GM23338 (cell line): Measurements from ENCODE around the gene SCAF4. TPM values are rescaled to one million over a fixed set of nuclear protein-coding genes. Genes with fewer than 3 reads are reported as not detected.

Source experiments
- ATAC-seq: fragments of 200-7000 bp; cut with Tn5 transposase; 3 replicates; pipeline ENCODE4 v1.9.1; 2020
- DNase-seq: peaks from one replicate; pipeline ENCODE4 v3.0.0-alpha.2; 2015; ENCODE audit warnings: low spot score
- H2AFZ ChIP-seq: fragments of 200-600 bp; sonication (generic); 2 replicates; pipeline ENCODE4 v1.8.0; 2016; ENCODE audit warnings: antibody characterized with exemption, mild to moderate bottlenecking, moderate library complexity
- H3F3A ChIP-seq: fragments of 200-600 bp; sonication (generic); replicated peaks from 2 replicates; pipeline ENCODE4 v1.8.0; 2017; ENCODE audit warnings: antibody characterized with exemption, mixed run types, low read depth
- H3K27ac ChIP-seq: fragments of 200-600 bp; sonication (generic); 2 replicates; pipeline ENCODE4 v1.6.1; 2016; ENCODE audit warnings: low read depth
- H3K27me3 ChIP-seq: fragments of 200-600 bp; sonication (generic); 2 replicates; pipeline ENCODE4 v1.8.0; 2016; ENCODE audit warnings: mild to moderate bottlenecking, mixed run types, moderate library complexity; ENCODE audit not compliant: insufficient read depth
- H3K36me3 ChIP-seq: fragments of 200-600 bp; sonication (generic); 2 replicates; pipeline ENCODE4 v1.8.0; 2016; ENCODE audit warnings: mild to moderate bottlenecking; ENCODE audit not compliant: insufficient read depth
- H3K4me1 ChIP-seq: fragments of 200-600 bp; sonication (generic); 2 replicates; pipeline ENCODE4 v1.8.0; 2016; ENCODE audit warnings: mild to moderate bottlenecking, moderate library complexity; ENCODE audit not compliant: insufficient read depth
- H3K4me2 ChIP-seq: fragments of 200-600 bp; sonication (generic); 2 replicates; pipeline ENCODE4 v1.7.1; 2017; ENCODE audit warnings: mixed run types
- H3K4me3 ChIP-seq: fragments of 200-600 bp; sonication (generic); 2 replicates; pipeline ENCODE4 v1.6.1; 2016; ENCODE audit warnings: mixed run types
- H3K79me2 ChIP-seq: fragments of 200-600 bp; sonication (generic); replicated peaks from 2 replicates; pipeline ENCODE4 v1.8.0; 2017; ENCODE audit warnings: mild to moderate bottlenecking; ENCODE audit not compliant: insufficient read depth
- H3K9me2 ChIP-seq: fragments of 200-600 bp; sonication (generic); 2 replicates; pipeline ENCODE4 v1.8.0; 2017; ENCODE audit not compliant: insufficient read depth
- H4K20me1 ChIP-seq: fragments of 200-600 bp; sonication (generic); replicated peaks from 2 replicates; pipeline ENCODE4 v1.8.0; 2017; ENCODE audit warnings: mild to moderate bottlenecking; ENCODE audit not compliant: insufficient read depth
- H3K27ac Mint-ChIP-seq: 2 replicates; pipeline ENCODE4 v1.8.0; 2020; ENCODE audit warnings: inconsistent platforms, mild to moderate bottlenecking, moderate library complexity, mixed read lengths
- H3K27me3 Mint-ChIP-seq: 3 replicates; pipeline ENCODE4 v1.8.0; 2022; ENCODE audit warnings: low read depth, mild to moderate bottlenecking, moderate library complexity, mixed read lengths, inconsistent platforms; ENCODE audit not compliant: insufficient read depth, poor library complexity
- H3K36me3 Mint-ChIP-seq: 3 replicates; pipeline ENCODE4 v1.8.0; 2021; ENCODE audit warnings: low read depth, mild to moderate bottlenecking, inconsistent platforms, moderate library complexity, mixed read lengths
- H3K4me1 Mint-ChIP-seq: 3 replicates; pipeline ENCODE4 v1.8.0; 2020; ENCODE audit warnings: mild to moderate bottlenecking, inconsistent platforms, mixed read lengths
- H3K4me3 Mint-ChIP-seq: 3 replicates; pipeline ENCODE4 v1.8.0; 2021; ENCODE audit warnings: moderate library complexity, mild to moderate bottlenecking, inconsistent platforms, mixed read lengths
- H3K9me3 Mint-ChIP-seq: 3 replicates; pipeline ENCODE4 v1.8.0; 2020; ENCODE audit warnings: moderate library complexity, mild to moderate bottlenecking, inconsistent platforms, mixed read lengths
- CREB1 ChIP-seq: fragments of 250-450 bp; sonication (Bioruptor Pico); IDR thresholded peaks from 2 replicates; pipeline ENCODE4 v1.5.0; 2020; ENCODE audit warnings: low read depth, mild to moderate bottlenecking, moderate library complexity
- ETS1 ChIP-seq: IDR thresholded peaks from 2 replicates; pipeline ENCODE4 v1.6.1; 2016; ENCODE audit warnings: antibody characterized with exemption
- EZH2 ChIP-seq: fragments of 200-600 bp; sonication (generic); IDR thresholded peaks from one replicate; pipeline ENCODE4 v1.8.0; 2017; ENCODE audit warnings: antibody characterized with exemption, mild to moderate bottlenecking, low read depth; ENCODE audit not compliant: unreplicated experiment
- JUNB ChIP-seq: IDR thresholded peaks from one replicate; pipeline ENCODE4 v1.6.1; 2016; ENCODE audit warnings: antibody characterized with exemption; ENCODE audit not compliant: unreplicated experiment
- NANOG ChIP-seq: IDR thresholded peaks from 2 replicates; pipeline ENCODE4 v1.6.1; 2016; ENCODE audit warnings: antibody characterized with exemption, borderline replicate concordance
- POLR2AphosphoS5 ChIP-seq: IDR thresholded peaks from 2 replicates; pipeline ENCODE4 v1.6.1; 2016; ENCODE audit warnings: antibody characterized with exemption, low read depth
- STAT1 ChIP-seq: IDR thresholded peaks from one replicate; pipeline ENCODE4 v1.6.1; 2016; ENCODE audit warnings: antibody characterized with exemption; ENCODE audit not compliant: unreplicated experiment
- ZNF114 ChIP-seq: fragments of 250-450 bp; sonication (Bioruptor Pico); IDR thresholded peaks from 2 replicates; pipeline ENCODE4 v1.5.0; 2020; ENCODE audit warnings: mild to moderate bottlenecking, moderate library complexity
- ZNF331 ChIP-seq: fragments of 250-450 bp; sonication (Bioruptor Pico); IDR thresholded peaks from 2 replicates; pipeline ENCODE4 v1.5.0; 2020; ENCODE audit warnings: low read depth, mild to moderate bottlenecking, moderate library complexity
- ZNF462 ChIP-seq: fragments of 250-450 bp; sonication (Bioruptor Pico); IDR thresholded peaks from 2 replicates; pipeline ENCODE4 v1.5.0; 2020; ENCODE audit warnings: mild to moderate bottlenecking, moderate library complexity
- polyA plus RNA-seq: library from polyadenylated mRNA; unstranded; fragments of >200 nt; fragmentation: Nextera tagmentation; extraction: Ambion mirVana; gene quantifications from 2 replicates; pipeline ENCODE4 v1.2.1, GENCODE V29; 2016
- total RNA-seq: library from RNA; depleted of rRNA; stranded (reverse); fragments of >200 nt; shearing (Covaris generic); gene quantifications from 2 replicates; pipeline ENCODE4 v1.2.3, GENCODE V29; 2014
- TF ChIP-seq, protein P1 (sequence below): IDR thresholded peaks from one replicate; pipeline ENCODE4 v1.6.1; 2018; ENCODE audit warnings: antibody characterized with exemption; ENCODE audit not compliant: unreplicated experiment
- TF ChIP-seq, protein P2 (sequence below), 2 experiments: fragments of 200-600 bp in 1 of 2; sonication (generic) in 1 of 2; conservative IDR thresholded peaks; 2 replicates each; pipeline versions ENCODE4 v1.5.1 to v1.6.1; 2016 to 2017; ENCODE audit warnings: antibody characterized with exemption in 2 of 2, low read depth in 2 of 2, mild to moderate bottlenecking in 2 of 2, moderate library complexity in 1 of 2

Gene SCAF4
- total and polyA plus RNA-seq, 2 experiments from 2014 or later: 29.7 to 45.8 TPM

DNA sequence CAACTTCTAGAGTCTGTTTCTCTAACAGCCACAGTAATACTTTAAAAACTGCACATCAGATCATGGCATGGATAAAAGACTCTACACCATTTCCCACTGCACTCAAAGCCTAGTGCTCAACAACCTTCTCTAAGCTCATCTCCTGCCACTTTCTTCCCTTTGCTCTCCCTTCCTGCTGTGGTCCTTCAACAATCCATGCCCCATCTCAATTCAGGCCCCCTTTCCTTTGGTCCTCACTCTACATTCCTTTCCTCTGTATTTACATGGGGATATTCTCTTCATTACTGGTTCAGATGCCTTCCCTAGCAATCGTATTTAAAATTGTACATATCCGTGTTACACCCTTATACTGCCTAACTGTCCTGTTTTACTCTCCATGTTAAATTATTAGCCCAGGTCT is 53.4 kb downstream of the SCAF4 start (continued):
- TF ChIP-seq ZNF462 (no peak), POLR2AphosphoS5 (no peak), STAT1 (no peak), NANOG (no peak), EZH2 (no peak), ZNF331 (CRISPR knock-in tag) (no peak)

GRCh38 chr21:31677047-31677446 is 54.9 kb downstream of the SCAF4 start:
- Histone ChIP-seq H3K79me2 (peaks cover 10% of the 10 kb centered on the region), H3K9me2 (no peaks in the 10 kb centered on the region), H3F3A (no peaks in the 10 kb centered on the region), H3K4me1 (no peaks in the 10 kb centered on the region), H2AFZ (no peak overlapping the region), H3K27me3 (no peaks in the 10 kb centered on the region), H3K27ac (no peak overlapping the region), H3K4me3 (no peak overlapping the region), H4K20me1 (peaks cover 5% of the 10 kb centered on the region; the same call in 1 of the 2 replicates), H3K4me2 (no peak overlapping the region), H3K36me3 (no peaks in the 10 kb centered on the region)
- no peak for TF ChIP-seq ETS1
- no peak for TF ChIP-seq ZNF331 (CRISPR knock-in tag)
- TF ChIP-seq STAT1: no peak
- TF ChIP-seq, protein P1, sequence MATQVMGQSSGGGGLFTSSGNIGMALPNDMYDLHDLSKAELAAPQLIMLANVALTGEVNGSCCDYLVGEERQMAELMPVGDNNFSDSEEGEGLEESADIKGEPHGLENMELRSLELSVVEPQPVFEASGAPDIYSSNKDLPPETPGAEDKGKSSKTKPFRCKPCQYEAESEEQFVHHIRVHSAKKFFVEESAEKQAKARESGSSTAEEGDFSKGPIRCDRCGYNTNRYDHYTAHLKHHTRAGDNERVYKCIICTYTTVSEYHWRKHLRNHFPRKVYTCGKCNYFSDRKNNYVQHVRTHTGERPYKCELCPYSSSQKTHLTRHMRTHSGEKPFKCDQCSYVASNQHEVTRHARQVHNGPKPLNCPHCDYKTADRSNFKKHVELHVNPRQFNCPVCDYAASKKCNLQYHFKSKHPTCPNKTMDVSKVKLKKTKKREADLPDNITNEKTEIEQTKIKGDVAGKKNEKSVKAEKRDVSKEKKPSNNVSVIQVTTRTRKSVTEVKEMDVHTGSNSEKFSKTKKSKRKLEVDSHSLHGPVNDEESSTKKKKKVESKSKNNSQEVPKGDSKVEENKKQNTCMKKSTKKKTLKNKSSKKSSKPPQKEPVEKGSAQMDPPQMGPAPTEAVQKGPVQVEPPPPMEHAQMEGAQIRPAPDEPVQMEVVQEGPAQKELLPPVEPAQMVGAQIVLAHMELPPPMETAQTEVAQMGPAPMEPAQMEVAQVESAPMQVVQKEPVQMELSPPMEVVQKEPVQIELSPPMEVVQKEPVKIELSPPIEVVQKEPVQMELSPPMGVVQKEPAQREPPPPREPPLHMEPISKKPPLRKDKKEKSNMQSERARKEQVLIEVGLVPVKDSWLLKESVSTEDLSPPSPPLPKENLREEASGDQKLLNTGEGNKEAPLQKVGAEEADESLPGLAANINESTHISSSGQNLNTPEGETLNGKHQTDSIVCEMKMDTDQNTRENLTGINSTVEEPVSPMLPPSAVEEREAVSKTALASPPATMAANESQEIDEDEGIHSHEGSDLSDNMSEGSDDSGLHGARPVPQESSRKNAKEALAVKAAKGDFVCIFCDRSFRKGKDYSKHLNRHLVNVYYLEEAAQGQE: no peak
- TF ChIP-seq JUNB: no peak
- no peak for TF ChIP-seq CREB1 (CRISPR knock-in tag)
- no peak for TF ChIP-seq ZNF114 (CRISPR knock-in tag)
- TF ChIP-seq POLR2AphosphoS5: no peak
- TF ChIP-seq, protein P2, sequence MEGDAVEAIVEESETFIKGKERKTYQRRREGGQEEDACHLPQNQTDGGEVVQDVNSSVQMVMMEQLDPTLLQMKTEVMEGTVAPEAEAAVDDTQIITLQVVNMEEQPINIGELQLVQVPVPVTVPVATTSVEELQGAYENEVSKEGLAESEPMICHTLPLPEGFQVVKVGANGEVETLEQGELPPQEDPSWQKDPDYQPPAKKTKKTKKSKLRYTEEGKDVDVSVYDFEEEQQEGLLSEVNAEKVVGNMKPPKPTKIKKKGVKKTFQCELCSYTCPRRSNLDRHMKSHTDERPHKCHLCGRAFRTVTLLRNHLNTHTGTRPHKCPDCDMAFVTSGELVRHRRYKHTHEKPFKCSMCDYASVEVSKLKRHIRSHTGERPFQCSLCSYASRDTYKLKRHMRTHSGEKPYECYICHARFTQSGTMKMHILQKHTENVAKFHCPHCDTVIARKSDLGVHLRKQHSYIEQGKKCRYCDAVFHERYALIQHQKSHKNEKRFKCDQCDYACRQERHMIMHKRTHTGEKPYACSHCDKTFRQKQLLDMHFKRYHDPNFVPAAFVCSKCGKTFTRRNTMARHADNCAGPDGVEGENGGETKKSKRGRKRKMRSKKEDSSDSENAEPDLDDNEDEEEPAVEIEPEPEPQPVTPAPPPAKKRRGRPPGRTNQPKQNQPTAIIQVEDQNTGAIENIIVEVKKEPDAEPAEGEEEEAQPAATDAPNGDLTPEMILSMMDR (conservative IDR thresholded peaks at IDR 0.05; ENCODE audit: low read depth in 2 of 2): no peak
- Mint-ChIP-seq H3K27ac (no peak overlapping the region), H3K4me3 (no peak overlapping the region), H3K27me3 (no peaks in the 10 kb centered on the region), H3K36me3 (peaks cover 8% of the 10 kb centered on the region; the same call in 2 of the 3 replicates), H3K9me3 (no peaks in the 10 kb centered on the region), H3K4me1 (peaks cover 4% of the 10 kb centered on the region; the same call in 2 of the 3 replicates)
- DNase-seq: no peak
- ATAC-seq: no peak
